ENCODE data around the gene CDC42. TPM values are rescaled to one million over a fixed set of nuclear protein-coding genes. Genes with fewer than 3 reads are reported as not detected.

The CDC42 gene
- total RNA-seq, 2 donors from 2014 or later, result 156 to 187 TPM

GRCh38 chr1:22096036-22096435 is 43.5 kb downstream of the CDC42 start:
- H3K27ac ChIP-seq, result no peak overlapping the region
- H3K9me3 ChIP-seq, result no peaks in the 10 kb centered on the region
- no peak for DNase-seq (ENCODE audit: low spot score)
- no peak for ATAC-seq (ENCODE audit: insufficient number of reproducible peaks, low FRiP score, low read depth)
- H3K36me3 ChIP-seq, result peaks cover 34% of the 10 kb centered on the region
- TF ChIP-seq CTCF (IDR thresholded peaks at IDR 0.05), result no peak
- H3K27me3 ChIP-seq (replicated peaks; ENCODE audit: insufficient read depth), result no peaks in the 10 kb centered on the region
- no peak overlapping the region for H3K4me3 ChIP-seq
- peaks cover under 1 to 9% of the 10 kb centered on the region in 2 donors for H3K4me1 ChIP-seq (ENCODE audit: control insufficient read depth in 1 of 2, low read depth in 2 of 2)

- Histone ChIP-seq H3K9me3 (no peaks in the 10 kb centered on the region), H3K4me1 (ENCODE audit: control insufficient read depth in 1 of 2, low read depth in 2 of 2) (peaks cover 0 to 5% of the 10 kb centered on the region in 2 donors), H3K27me3 (replicated peaks; ENCODE audit: insufficient read depth) (no peaks in the 10 kb centered on the region), H3K27ac (no peak overlapping the region), H3K36me3 (peaks cover 34% of the 10 kb centered on the region), H3K4me3 (no peak overlapping the region)
- DNase-seq (ENCODE audit: low spot score) (no peak), ATAC-seq (ENCODE audit: insufficient number of reproducible peaks, low FRiP score, low read depth) (no peak)
- TF ChIP-seq CTCF (IDR thresholded peaks at IDR 0.05), result no peak
These were observed 44.0 kb downstream of the CDC42 start for GRCh38 chr1:22096463-22096862.

GRCh38 chr1:22098752-22099151 is 46.2 kb downstream of the CDC42 start:
- H3K27ac ChIP-seq, result no peak overlapping the region
- no peak overlapping the region for H3K4me3 ChIP-seq
- no peak for DNase-seq (ENCODE audit: low spot score)
- H3K9me3 ChIP-seq, result no peaks in the 10 kb centered on the region
- peaks cover 0 to 5% of the 10 kb centered on the region in 2 donors for H3K4me1 ChIP-seq (ENCODE audit: control insufficient read depth in 1 of 2, low read depth in 2 of 2)
- H3K27me3 ChIP-seq (replicated peaks; ENCODE audit: insufficient read depth), result no peaks in the 10 kb centered on the region
- peaks cover 34% of the 10 kb centered on the region for H3K36me3 ChIP-seq
- ATAC-seq (ENCODE audit: insufficient number of reproducible peaks, low FRiP score, low read depth), result no peak
- TF ChIP-seq CTCF (IDR thresholded peaks at IDR 0.05), result no peak

- Histone ChIP-seq H3K9me3 (no peaks in the 10 kb centered on the region), H3K4me1 (ENCODE audit: control insufficient read depth in 1 of 2, low read depth in 2 of 2) (peaks cover 0 to 5% of the 10 kb centered on the region in 2 donors), H3K27ac (no peak overlapping the region), H3K4me3 (no peak overlapping the region), H3K36me3 (peaks cover 29% of the 10 kb centered on the region), H3K27me3 (replicated peaks; ENCODE audit: insufficient read depth) (no peaks in the 10 kb centered on the region)
- no peak for DNase-seq (ENCODE audit: low spot score)
- ATAC-seq (ENCODE audit: insufficient number of reproducible peaks, low FRiP score, low read depth), result no peak
- no peak for TF ChIP-seq CTCF (IDR thresholded peaks at IDR 0.05)
These were observed 47.7 kb downstream of the CDC42 start for GRCh38 chr1:22100168-22100567.

- H3K4me1 ChIP-seq (ENCODE audit: control insufficient read depth in 1 of 2, low read depth in 2 of 2), result peaks cover 0 to 5% of the 10 kb centered on the region in 2 donors
- peaks cover 27% of the 10 kb centered on the region for H3K36me3 ChIP-seq
- no peaks in the 10 kb centered on the region for H3K9me3 ChIP-seq
- no peaks in the 10 kb centered on the region for H3K27me3 ChIP-seq (replicated peaks; ENCODE audit: insufficient read depth)
- H3K4me3 ChIP-seq, result no peak overlapping the region
- no peak for DNase-seq (ENCODE audit: low spot score)
- no peak for TF ChIP-seq CTCF (IDR thresholded peaks at IDR 0.05)
- no peak for ATAC-seq (ENCODE audit: insufficient number of reproducible peaks, low FRiP score, low read depth)
- H3K27ac ChIP-seq, result no peak overlapping the region
These were observed 48.7 kb downstream of the CDC42 start for GRCh38 chr1:22101199-22101598.
